Skeletal muscle satellite cell (primary cell): ENCODE measurements around the gene SOS1.
A peak's percentile ranks its signal among the peaks of the same experiment; 100 is the strongest.

Source experiments
- H3K27me3 ChIP-seq: 2 replicates; pipeline ENCODE4 v1.7.0; 2013; ENCODE audit warnings: low read length; ENCODE audit not compliant: control insufficient read depth, insufficient read depth
- H3K36me3 ChIP-seq: 2 replicates; pipeline ENCODE4 v1.7.0; 2013; ENCODE audit warnings: mild to moderate bottlenecking, control low read depth, low read length; ENCODE audit not compliant: insufficient read depth
- H3K4me1 ChIP-seq: 2 replicates; pipeline ENCODE4 v1.7.0; 2013; ENCODE audit warnings: low read length; ENCODE audit not compliant: control insufficient read depth, insufficient read depth
- H3K4me2 ChIP-seq: 2 replicates; pipeline ENCODE4 v1.7.0; 2013; ENCODE audit warnings: mild to moderate bottlenecking, low read length
- H3K4me3 ChIP-seq: 2 replicates; pipeline ENCODE4 v1.7.0; 2013; ENCODE audit warnings: low read length
- H3K9ac ChIP-seq: 2 replicates; pipeline ENCODE4 v1.7.0; 2013; ENCODE audit warnings: mild to moderate bottlenecking, low read depth, low read length, moderate library complexity
- H3K9me3 ChIP-seq: replicated peaks from 2 replicates; pipeline ENCODE4 v1.7.0; 2013; ENCODE audit warnings: mild to moderate bottlenecking, control low read depth, low read length

The SOS1 gene

GRCh38 chr2:39017334-39017733 lies 103.5 kb downstream of the SOS1 start:
- H3K4me3 ChIP-seq: no peak overlapping the region
- no peak overlapping the region for H3K9ac ChIP-seq
- H3K4me2 ChIP-seq: no peak overlapping the region
- H3K27me3 ChIP-seq: no peaks in the 10 kb centered on the region
- H3K4me1 ChIP-seq: no peaks in the 10 kb centered on the region
- H3K9me3 ChIP-seq: no peaks in the 10 kb centered on the region
- H3K36me3 ChIP-seq: peaks cover 16% of the 10 kb centered on the region

- Histone ChIP-seq H3K9ac (no peak overlapping the region), H3K9me3 (no peaks in the 10 kb centered on the region), H3K27me3 (no peaks in the 10 kb centered on the region), H3K4me1 (no peaks in the 10 kb centered on the region), H3K36me3 (peaks cover 15% of the 10 kb centered on the region), H3K4me3 (no peak overlapping the region), H3K4me2 (no peak overlapping the region)
These were observed 105.4 kb downstream of the SOS1 start for GRCh38 chr2:39015424-39015823.

GRCh38 chr2:39013871-39014270 lies 107.0 kb downstream of the SOS1 start:
- H3K27me3 ChIP-seq: no peaks in the 10 kb centered on the region
- no peak overlapping the region for H3K4me2 ChIP-seq
- peaks cover 18% of the 10 kb centered on the region for H3K36me3 ChIP-seq
- no peak overlapping the region for H3K9ac ChIP-seq
- H3K4me3 ChIP-seq: no peak overlapping the region
- H3K9me3 ChIP-seq: no peaks in the 10 kb centered on the region
- no peaks in the 10 kb centered on the region for H3K4me1 ChIP-seq

- peaks cover 36% of the 10 kb centered on the region for H3K36me3 ChIP-seq
- H3K9ac ChIP-seq: no peak overlapping the region
- H3K4me3 ChIP-seq: no peak overlapping the region
- no peak overlapping the region for H3K4me2 ChIP-seq
- no peaks in the 10 kb centered on the region for H3K4me1 ChIP-seq
- H3K9me3 ChIP-seq: no peaks in the 10 kb centered on the region
- no peaks in the 10 kb centered on the region for H3K27me3 ChIP-seq
These were observed 112.2 kb downstream of the SOS1 start for GRCh38 chr2:39008665-39009064.

GRCh38 chr2:39007875-39008504 lies 112.9 kb downstream of the SOS1 start:
- H3K4me3 ChIP-seq: no peak overlapping the region
- no peak overlapping the region for H3K4me2 ChIP-seq
- no peaks in the 10 kb centered on the region for H3K4me1 ChIP-seq
- H3K9ac ChIP-seq: no peak overlapping the region
- peaks cover 29% of the 10 kb centered on the region for H3K36me3 ChIP-seq
- no peaks in the 10 kb centered on the region for H3K9me3 ChIP-seq
- no peaks in the 10 kb centered on the region for H3K27me3 ChIP-seq

- no peak overlapping the region for H3K9ac ChIP-seq
- peaks cover 12% of the 10 kb centered on the region for H3K4me1 ChIP-seq
- H3K27me3 ChIP-seq: no peaks in the 10 kb centered on the region
- no peaks in the 10 kb centered on the region for H3K9me3 ChIP-seq
- no peak overlapping the region for H3K4me3 ChIP-seq
- no peak overlapping the region for H3K4me2 ChIP-seq
- peaks cover 41% of the 10 kb centered on the region for H3K36me3 ChIP-seq
These were observed 120.3 kb downstream of the SOS1 start for GRCh38 chr2:39000552-39000951.

- H3K27me3 ChIP-seq: no peaks in the 10 kb centered on the region
- H3K4me3 ChIP-seq: no peak overlapping the region
- H3K9ac ChIP-seq: no peak overlapping the region
- no peaks in the 10 kb centered on the region for H3K9me3 ChIP-seq
- H3K4me2 ChIP-seq: peak overlapping the region; percentile 38
- H3K36me3 ChIP-seq: peaks cover 52% of the 10 kb centered on the region
- H3K4me1 ChIP-seq: peaks cover 12% of the 10 kb centered on the region
These were observed 123.1 kb downstream of the SOS1 start for GRCh38 chr2:38997781-38998180.

- Histone ChIP-seq H3K9me3 (no peaks in the 10 kb centered on the region), H3K4me3 (no peak overlapping the region), H3K36me3 (peaks cover 35% of the 10 kb centered on the region), H3K4me1 (no peaks in the 10 kb centered on the region), H3K4me2 (no peak overlapping the region), H3K9ac (no peak overlapping the region), H3K27me3 (no peaks in the 10 kb centered on the region)
These were observed 129.0 kb downstream of the SOS1 start for GRCh38 chr2:38991899-38992298.

- Histone ChIP-seq H3K27me3 (no peaks in the 10 kb centered on the region), H3K36me3 (peaks cover 47% of the 10 kb centered on the region), H3K9ac (no peak overlapping the region), H3K9me3 (no peaks in the 10 kb centered on the region), H3K4me3 (no peak overlapping the region), H3K4me1 (no peaks in the 10 kb centered on the region), H3K4me2 (no peak overlapping the region)
These were observed 132.1 kb downstream of the SOS1 start for GRCh38 chr2:38988716-38989115.

- Histone ChIP-seq H3K4me3 (no peak overlapping the region), H3K9ac (no peak overlapping the region)
These were observed 138.4 kb downstream of the SOS1 start for GRCh38 chr2:38982498-38982897.

GRCh38 chr2:38981670-38982357 lies 139.0 kb downstream of the SOS1 start:
- H3K4me2 ChIP-seq: no peak overlapping the region
- no peaks in the 10 kb centered on the region for H3K9me3 ChIP-seq
- no peaks in the 10 kb centered on the region for H3K27me3 ChIP-seq
- H3K36me3 ChIP-seq: peaks cover 24% of the 10 kb centered on the region
- no peak overlapping the region for H3K4me3 ChIP-seq
- H3K9ac ChIP-seq: no peak overlapping the region
- no peaks in the 10 kb centered on the region for H3K4me1 ChIP-seq

More at GRCh38 chr2:38982498-38982897, 138.4 kb downstream of the SOS1 start:
- Histone ChIP-seq H3K27me3 (no peaks in the 10 kb centered on the region), H3K9me3 (no peaks in the 10 kb centered on the region), H3K4me2 (no peak overlapping the region), H3K4me1 (no peaks in the 10 kb centered on the region), H3K36me3 (peaks cover 29% of the 10 kb centered on the region)
